A673 (cell line): ENCODE results near the gene KRT73. TPM values are rescaled to one million over a fixed set of nuclear protein-coding genes. Genes with fewer than 3 reads are reported as not detected.
A peak's percentile ranks its signal among the peaks of the same experiment; 100 is the strongest.

Experiments
- Bru-seq: library from RNA; stranded (reverse); fragments of 400-500 nt; gene quantifications from one replicate; lab custom pipeline; 2021; lab: Mats Ljungman, UMichigan
- BruChase-seq, 2 experiments: library from RNA; stranded (reverse); fragments of 400-500 nt; gene quantifications; one replicate each; lab custom pipeline; 2021; lab: Mats Ljungman, UMichigan
- BruUV-seq: library from RNA; stranded (reverse); fragments of 400-500 nt; replicated peaks from 2 replicates; lab custom pipeline; 2021; lab: Mats Ljungman, UMichigan
- CTCF ChIA-PET: fragments of 300-600 bp; sonication (Branson Sonifier 250); formaldehyde crosslinking; loops from one replicate; lab custom pipeline; 2022; ENCODE audit warnings: antibody characterized with exemption; lab: Charles Lee
- POLR2A ChIA-PET: fragments of 300-600 bp; sonication (Branson Sonifier 250); formaldehyde crosslinking; loops from one replicate; lab custom pipeline; 2022; ENCODE audit warnings: antibody characterized with exemption; ENCODE audit not compliant: low non-redundant PET; lab: Charles Lee
- DNase-seq: peaks from one replicate; pipeline ENCODE4 v3.0.0-alpha.2; 2015; ENCODE audit warnings: low spot score
- H3K27ac ChIP-seq: fragments of 200-600 bp; sonication (generic); 2 replicates; pipeline ENCODE4 v1.5.1; 2016; ENCODE audit warnings: mixed run types, low read depth, mild to moderate bottlenecking, mixed read lengths, antibody characterized with exemption, low read length; ENCODE audit not compliant: poor library complexity, severe bottlenecking
- H3K27me3 ChIP-seq: fragments of 200-600 bp; sonication (generic); replicated peaks from 2 replicates; pipeline ENCODE4 v1.6.1; 2017; ENCODE audit warnings: mixed run types, low read depth, mild to moderate bottlenecking, mixed read lengths, antibody characterized with exemption, low read length; ENCODE audit not compliant: insufficient read depth, poor library complexity
- H3K36me3 ChIP-seq: fragments of 200-600 bp; sonication (generic); 2 replicates; pipeline ENCODE4 v1.6.1; 2016; ENCODE audit warnings: mixed run types, mild to moderate bottlenecking, mixed read lengths, antibody characterized with exemption, low read length; ENCODE audit not compliant: insufficient read depth, poor library complexity, severe bottlenecking
- H3K4me1 ChIP-seq: fragments of 200-600 bp; sonication (generic); 2 replicates; pipeline ENCODE4 v1.6.1; 2017; ENCODE audit warnings: mixed run types, mild to moderate bottlenecking, mixed read lengths, antibody characterized with exemption, low read length; ENCODE audit not compliant: insufficient read depth, poor library complexity, severe bottlenecking
- H3K4me3 ChIP-seq: fragments of 200-600 bp; sonication (generic); 2 replicates; pipeline ENCODE4 v1.5.1; 2016; ENCODE audit warnings: low read depth, mixed run types, mild to moderate bottlenecking, mixed read lengths, low read length; ENCODE audit not compliant: poor library complexity, severe bottlenecking
- H3K9me3 ChIP-seq: fragments of 200-600 bp; sonication (generic); 2 replicates; pipeline ENCODE4 v1.6.1; 2016; ENCODE audit warnings: mixed run types, low read depth, mild to moderate bottlenecking, mixed read lengths, antibody characterized with exemption, low read length; ENCODE audit not compliant: poor library complexity, severe bottlenecking
- EZH2 ChIP-seq: fragments of 200-600 bp; sonication (generic); IDR thresholded peaks from 2 replicates; pipeline ENCODE4 v1.6.1; 2017; ENCODE audit warnings: borderline replicate concordance, low read depth, mild to moderate bottlenecking, mixed read lengths, antibody characterized with exemption, low read length; ENCODE audit not compliant: poor library complexity, severe bottlenecking
- intact Hi-C: fragments of 100-400 bp; cut with micrococcal nuclease; formaldehyde crosslinking; loops from one replicate; pipeline ENCODE4 v1.10.0; 2022; ENCODE audit not compliant: unreplicated experiment
- long read RNA-seq: library from polyadenylated mRNA; stranded (forward); transcript quantifications from one replicate; pipeline ENCODE4 v2.0.0, GENCODE V29; 2022
- total RNA-seq: library from RNA; stranded (reverse); gene quantifications from 2 replicates; pipeline ENCODE4 v1.2.3, GENCODE V29; 2021
- TF ChIP-seq, protein P1 (sequence below): fragments of 300-800, 200-600 bp; sonication (generic); conservative IDR thresholded peaks from 2 replicates; pipeline ENCODE4 v1.5.1; 2017; ENCODE audit warnings: low read depth, mild to moderate bottlenecking, antibody characterized with exemption, low read length, moderate library complexity, mixed read lengths

The KRT73 gene
- total RNA-seq = not detected in 2 replicates
- Bru-seq, nascent RNA = not detected
- not detected for BruChase-seq, experiment 1, labeled RNA remaining after a 2-hour chase
- BruChase-seq, experiment 2, labeled RNA remaining after a 6-hour chase = not detected
- long read RNA-seq = 0 reads

DNA sequence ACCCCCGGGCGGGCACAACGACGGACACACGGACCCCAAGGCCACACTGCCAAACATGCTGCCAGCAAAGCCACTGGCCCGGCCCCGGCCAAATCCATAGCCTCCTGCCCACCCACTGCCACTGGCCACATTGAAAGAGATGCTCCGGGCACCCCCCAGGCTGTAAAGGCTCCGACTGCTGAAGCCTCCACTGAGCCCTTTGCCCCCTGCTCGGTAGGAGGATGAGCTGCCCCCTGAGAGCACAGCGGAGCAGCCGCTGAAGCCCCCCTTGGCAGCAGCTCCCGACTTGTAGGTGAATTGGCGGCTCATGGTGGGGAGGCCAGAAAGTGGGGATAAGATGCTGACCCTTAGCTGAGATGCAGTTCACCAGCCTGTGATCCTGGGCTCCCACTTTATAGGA, at the start of gene KRT73:
KRT73 (minus strand) TSS at position 344 of the 400 bp plus-strand sequence; CDS start at position 309, 35 bp downstream.
- Histone ChIP-seq H3K4me1 (peaks cover 10% of the 10 kb centered on the region), H3K27me3 (no peaks in the 10 kb centered on the region), H3K36me3 (no peaks in the 10 kb centered on the region), H3K27ac (no peak within 1 kb of the TSS), H3K9me3 (no peaks in the 10 kb centered on the region), H3K4me3 (no peak within 1 kb of the TSS)
- TF ChIP-seq, protein P1, sequence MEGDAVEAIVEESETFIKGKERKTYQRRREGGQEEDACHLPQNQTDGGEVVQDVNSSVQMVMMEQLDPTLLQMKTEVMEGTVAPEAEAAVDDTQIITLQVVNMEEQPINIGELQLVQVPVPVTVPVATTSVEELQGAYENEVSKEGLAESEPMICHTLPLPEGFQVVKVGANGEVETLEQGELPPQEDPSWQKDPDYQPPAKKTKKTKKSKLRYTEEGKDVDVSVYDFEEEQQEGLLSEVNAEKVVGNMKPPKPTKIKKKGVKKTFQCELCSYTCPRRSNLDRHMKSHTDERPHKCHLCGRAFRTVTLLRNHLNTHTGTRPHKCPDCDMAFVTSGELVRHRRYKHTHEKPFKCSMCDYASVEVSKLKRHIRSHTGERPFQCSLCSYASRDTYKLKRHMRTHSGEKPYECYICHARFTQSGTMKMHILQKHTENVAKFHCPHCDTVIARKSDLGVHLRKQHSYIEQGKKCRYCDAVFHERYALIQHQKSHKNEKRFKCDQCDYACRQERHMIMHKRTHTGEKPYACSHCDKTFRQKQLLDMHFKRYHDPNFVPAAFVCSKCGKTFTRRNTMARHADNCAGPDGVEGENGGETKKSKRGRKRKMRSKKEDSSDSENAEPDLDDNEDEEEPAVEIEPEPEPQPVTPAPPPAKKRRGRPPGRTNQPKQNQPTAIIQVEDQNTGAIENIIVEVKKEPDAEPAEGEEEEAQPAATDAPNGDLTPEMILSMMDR = no peak
- TF ChIP-seq EZH2 = no peak
- no peak for DNase-seq
- BruUV-seq = no TSS peak
- ChIA-PET CTCF (no interaction called here), POLR2A (no interaction called here)
- intact Hi-C loops = no loop called here

DNA sequence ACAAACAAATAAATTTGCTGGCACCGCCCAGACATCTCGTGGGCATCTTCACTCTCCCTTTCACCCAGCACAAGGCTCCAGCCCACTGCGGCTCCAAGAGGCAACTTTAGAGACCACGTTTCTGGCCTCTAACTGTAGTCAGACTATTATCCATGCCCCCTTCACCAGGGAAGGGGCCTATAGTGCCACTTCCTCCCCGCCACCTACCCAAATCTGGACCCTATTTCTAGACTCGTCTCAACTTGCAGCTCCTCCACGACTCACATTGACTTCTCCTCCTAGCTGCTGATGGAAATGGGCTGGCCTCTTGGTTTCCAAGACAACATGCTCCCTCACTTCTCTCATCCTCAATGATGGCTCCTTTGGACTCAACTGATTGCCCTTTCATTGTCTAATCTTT, 49.6 kb upstream of the KRT73 start:
- TF ChIP-seq EZH2 = no peak
- TF ChIP-seq, protein P1 = no peak
- H3K4me1 ChIP-seq = no peaks in the 10 kb centered on the region
- H3K36me3 ChIP-seq = no peaks in the 10 kb centered on the region
- ChIA-PET CTCF (interaction anchor here (0.8 to 1.7 kb wide), 3 partner anchors 198 to 211 kb away, joined by 4 to 9 read pairs (median 6); no protein-coding TSS in a partner anchor), POLR2A (no interaction called here)
- no peaks in the 10 kb centered on the region for H3K27me3 ChIP-seq
- intact Hi-C loops = loop anchor here (2.0 kb wide), 1 partner anchor 203 kb away; no protein-coding TSS in a partner anchor
- no peak for DNase-seq
- BruUV-seq = no TSS peak
- no peak overlapping the region for H3K27ac ChIP-seq
- H3K9me3 ChIP-seq = no peaks in the 10 kb centered on the region
- H3K4me3 ChIP-seq = no peak overlapping the region

DNA sequence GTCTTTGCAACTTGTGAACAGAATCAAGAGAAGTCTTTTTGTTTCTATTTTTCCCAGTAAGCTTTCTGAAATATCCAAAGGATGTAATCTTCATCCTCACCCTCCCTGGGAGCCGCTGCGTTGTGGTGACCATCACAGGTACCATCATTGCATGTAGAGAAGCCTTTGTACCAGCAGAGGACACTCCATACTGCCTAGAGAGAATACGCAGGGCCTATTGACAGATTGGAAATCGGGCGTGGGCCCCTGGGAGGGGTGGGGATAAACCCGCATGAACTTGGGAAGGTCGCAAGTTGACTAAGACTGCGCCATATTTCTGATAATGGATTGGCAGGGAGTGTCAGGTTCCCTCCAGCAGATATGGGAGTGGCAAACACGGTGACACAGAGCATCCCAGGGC, 49.1 kb upstream of the KRT73 start:
- H3K27me3 ChIP-seq = no peaks in the 10 kb centered on the region
- CTCF ChIA-PET = interaction anchor here (0.7 to 1.7 kb wide), 5 partner anchors 198 to 276 kb away, joined by 3 to 9 read pairs (median 4); no protein-coding TSS in a partner anchor
- DNase-seq = peak; percentile 35
- POLR2A ChIA-PET = no interaction called here
- no peaks in the 10 kb centered on the region for H3K4me1 ChIP-seq
- no peak overlapping the region for H3K27ac ChIP-seq
- BruUV-seq = no TSS peak
- intact Hi-C loops = loop anchor here (2.0 kb wide), 1 partner anchor 203 kb away; no protein-coding TSS in a partner anchor
- H3K4me3 ChIP-seq = no peak overlapping the region
- TF ChIP-seq EZH2 = no peak
- TF ChIP-seq, protein P1 = peak; percentile 64
- H3K9me3 ChIP-seq = no peaks in the 10 kb centered on the region
- H3K36me3 ChIP-seq = no peaks in the 10 kb centered on the region
